ENCODE data around the gene PTPRT. TPM values are rescaled to one million over a fixed set of nuclear protein-coding genes. Genes with fewer than 3 reads are reported as not detected.

Gene PTPRT
- total RNA-seq, 1 experiment from 2014 or later: not detected

DNA sequence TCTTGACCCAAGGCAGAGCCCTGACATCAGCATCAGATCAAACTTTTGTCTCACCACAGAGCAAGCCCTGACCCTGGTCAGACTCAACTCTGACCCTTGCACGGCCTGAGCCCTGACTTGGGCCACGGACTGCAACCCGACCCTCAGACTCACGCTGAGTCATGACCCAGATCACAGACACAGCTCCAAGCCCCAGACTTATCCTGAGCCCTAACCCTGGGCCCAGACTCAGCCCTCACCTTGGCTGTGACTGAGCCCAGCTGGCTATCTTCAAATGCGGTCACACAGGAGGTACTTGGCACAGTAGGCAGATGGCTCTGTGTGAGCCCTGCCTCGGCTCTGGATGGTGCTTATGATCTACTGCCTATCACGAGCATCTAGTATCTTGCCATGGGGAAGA lies 602.3 kb downstream of the PTPRT start:
- peaks cover 47% of the 10 kb centered on the region for H3K9me3 ChIP-seq (ENCODE audit: low read length)
- H3K27ac ChIP-seq (ENCODE audit: low read length): no peak overlapping the region
- ATAC-seq (no peak), DNase-seq (no peak)
- H3K36me3 ChIP-seq (ENCODE audit: low read depth, low read length): no peaks in the 10 kb centered on the region
- intact Hi-C loops (cut with micrococcal nuclease): no loop called here
- no peak overlapping the region for H3K4me3 ChIP-seq (ENCODE audit: low read length)
- no peak overlapping the region for H2AFZ ChIP-seq (ENCODE audit: low read length)
- H4K20me1 ChIP-seq (ENCODE audit: low read length): no peaks in the 10 kb centered on the region
- H3K4me1 ChIP-seq (ENCODE audit: insufficient read depth, low read length): no peaks in the 10 kb centered on the region
- H3K4me2 ChIP-seq (ENCODE audit: low read length): no peak overlapping the region
- no peaks in the 10 kb centered on the region for H3K9me2 ChIP-seq (replicated peaks; ENCODE audit: low read length)
- no peaks in the 10 kb centered on the region for H3F3A ChIP-seq (ENCODE audit: low read length, unreplicated experiment)
- POLR2A ChIA-PET (ENCODE audit: unreplicated experiment): no interaction called here
- H3K9ac ChIP-seq (ENCODE audit: low read length): no peak overlapping the region
- TF ChIP-seq, protein P1, sequence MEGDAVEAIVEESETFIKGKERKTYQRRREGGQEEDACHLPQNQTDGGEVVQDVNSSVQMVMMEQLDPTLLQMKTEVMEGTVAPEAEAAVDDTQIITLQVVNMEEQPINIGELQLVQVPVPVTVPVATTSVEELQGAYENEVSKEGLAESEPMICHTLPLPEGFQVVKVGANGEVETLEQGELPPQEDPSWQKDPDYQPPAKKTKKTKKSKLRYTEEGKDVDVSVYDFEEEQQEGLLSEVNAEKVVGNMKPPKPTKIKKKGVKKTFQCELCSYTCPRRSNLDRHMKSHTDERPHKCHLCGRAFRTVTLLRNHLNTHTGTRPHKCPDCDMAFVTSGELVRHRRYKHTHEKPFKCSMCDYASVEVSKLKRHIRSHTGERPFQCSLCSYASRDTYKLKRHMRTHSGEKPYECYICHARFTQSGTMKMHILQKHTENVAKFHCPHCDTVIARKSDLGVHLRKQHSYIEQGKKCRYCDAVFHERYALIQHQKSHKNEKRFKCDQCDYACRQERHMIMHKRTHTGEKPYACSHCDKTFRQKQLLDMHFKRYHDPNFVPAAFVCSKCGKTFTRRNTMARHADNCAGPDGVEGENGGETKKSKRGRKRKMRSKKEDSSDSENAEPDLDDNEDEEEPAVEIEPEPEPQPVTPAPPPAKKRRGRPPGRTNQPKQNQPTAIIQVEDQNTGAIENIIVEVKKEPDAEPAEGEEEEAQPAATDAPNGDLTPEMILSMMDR (conservative IDR thresholded peaks at IDR 0.05; ENCODE audit: low read depth, low read length): no peak
- TF ChIP-seq EZH2 (IDR thresholded peaks at IDR 0.05; ENCODE audit: low read length, unreplicated experiment): no peak
- no peak for TF ChIP-seq EZH2phosphoT487 (IDR thresholded peaks at IDR 0.05; ENCODE audit: borderline replicate concordance, low read length)
- H3K27me3 ChIP-seq (ENCODE audit: low read length): no peaks in the 10 kb centered on the region
- no peaks in the 10 kb centered on the region for H3K79me2 ChIP-seq (ENCODE audit: low read length)
- CTCF ChIA-PET: no interaction called here
- BruUV-seq (replicated peaks): no TSS peak

DNA sequence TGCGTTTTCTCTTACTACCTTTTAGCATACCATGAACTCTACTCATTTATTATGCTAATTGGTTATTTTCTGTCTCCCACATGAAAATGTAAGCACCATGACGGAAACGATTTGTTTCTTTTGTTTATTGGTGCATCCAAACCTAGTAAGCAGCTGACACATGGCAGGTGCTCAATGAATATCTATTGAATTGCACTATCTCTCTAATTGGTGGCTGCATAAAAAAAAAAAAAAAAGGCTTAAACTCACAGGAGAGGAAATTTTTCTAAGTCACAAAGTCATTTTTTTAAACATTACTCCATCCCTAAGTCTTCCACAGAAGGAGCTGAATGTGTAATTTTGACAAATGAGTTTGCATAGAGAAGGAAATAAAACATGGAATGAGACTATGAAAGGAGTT lies 608.4 kb downstream of the PTPRT start:
- Histone ChIP-seq H3F3A (ENCODE audit: low read length, unreplicated experiment) (no peaks in the 10 kb centered on the region), H3K27me3 (ENCODE audit: low read length) (no peaks in the 10 kb centered on the region), H3K9ac (ENCODE audit: low read length) (no peak overlapping the region), H3K79me2 (ENCODE audit: low read length) (no peaks in the 10 kb centered on the region), H3K27ac (ENCODE audit: low read length) (no peak overlapping the region), H3K36me3 (ENCODE audit: low read depth, low read length) (no peaks in the 10 kb centered on the region), H4K20me1 (ENCODE audit: low read length) (no peaks in the 10 kb centered on the region), H3K9me3 (ENCODE audit: low read length) (peaks cover 24% of the 10 kb centered on the region), H3K4me3 (ENCODE audit: low read length) (no peak overlapping the region), H3K4me1 (ENCODE audit: insufficient read depth, low read length) (no peaks in the 10 kb centered on the region), H3K4me2 (ENCODE audit: low read length) (no peak overlapping the region), H3K9me2 (replicated peaks; ENCODE audit: low read length) (no peaks in the 10 kb centered on the region), H2AFZ (ENCODE audit: low read length) (no peak overlapping the region)
- ATAC-seq (no peak), DNase-seq (no peak)
- TF ChIP-seq EZH2phosphoT487 (IDR thresholded peaks at IDR 0.05; ENCODE audit: borderline replicate concordance, low read length) (no peak), EZH2 (IDR thresholded peaks at IDR 0.05; ENCODE audit: low read length, unreplicated experiment) (no peak)
- TF ChIP-seq, protein P1 (conservative IDR thresholded peaks at IDR 0.05; ENCODE audit: low read depth, low read length): no peak
- intact Hi-C loops (cut with micrococcal nuclease): no loop called here
- POLR2A ChIA-PET (ENCODE audit: unreplicated experiment): no interaction called here
- no TSS peak for BruUV-seq (replicated peaks)
- CTCF ChIA-PET: no interaction called here

DNA sequence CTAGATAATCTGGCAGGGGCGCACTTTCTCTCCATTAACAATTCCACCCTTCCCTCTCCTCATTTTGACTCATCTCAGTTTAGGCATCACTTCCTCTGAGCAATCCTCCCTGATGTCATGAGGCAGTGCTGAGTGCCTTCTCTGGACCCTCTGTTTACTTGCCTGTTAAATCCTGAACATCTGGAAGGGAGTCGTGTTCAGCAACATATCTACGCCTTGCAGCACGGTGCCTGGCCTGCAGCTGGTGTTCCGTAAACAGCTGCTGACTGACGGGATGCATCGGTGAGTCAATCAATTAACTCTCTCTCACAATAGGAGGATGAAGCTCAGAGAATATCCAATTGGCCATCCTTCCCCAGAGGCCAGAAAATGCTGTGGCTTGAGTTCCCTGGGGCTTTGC lies 613.5 kb downstream of the PTPRT start:
- Histone ChIP-seq H3K27me3 (ENCODE audit: low read length) (no peaks in the 10 kb centered on the region), H3K27ac (ENCODE audit: low read length) (no peak overlapping the region), H3K4me1 (ENCODE audit: insufficient read depth, low read length) (no peaks in the 10 kb centered on the region), H3K9me3 (ENCODE audit: low read length) (peaks cover 16% of the 10 kb centered on the region), H3K9ac (ENCODE audit: low read length) (no peak overlapping the region), H3K4me3 (ENCODE audit: low read length) (no peak overlapping the region), H3K4me2 (ENCODE audit: low read length) (no peak overlapping the region), H2AFZ (ENCODE audit: low read length) (no peak overlapping the region), H3K79me2 (ENCODE audit: low read length) (no peaks in the 10 kb centered on the region), H3F3A (ENCODE audit: low read length, unreplicated experiment) (no peaks in the 10 kb centered on the region), H3K36me3 (ENCODE audit: low read depth, low read length) (no peaks in the 10 kb centered on the region), H3K9me2 (replicated peaks; ENCODE audit: low read length) (no peaks in the 10 kb centered on the region), H4K20me1 (ENCODE audit: low read length) (no peaks in the 10 kb centered on the region)
- no TSS peak for BruUV-seq (replicated peaks)
- no peak for DNase-seq
- POLR2A ChIA-PET (ENCODE audit: unreplicated experiment): no interaction called here
- TF ChIP-seq EZH2phosphoT487 (IDR thresholded peaks at IDR 0.05; ENCODE audit: borderline replicate concordance, low read length) (no peak), EZH2 (IDR thresholded peaks at IDR 0.05; ENCODE audit: low read length, unreplicated experiment) (no peak)
- TF ChIP-seq, protein P1 (conservative IDR thresholded peaks at IDR 0.05; ENCODE audit: low read depth, low read length): no peak
- no peak for ATAC-seq
- intact Hi-C loops (cut with micrococcal nuclease): no loop called here
- CTCF ChIA-PET: no interaction called here

All from PC-3 (cell line).